ENCODE measurements around the gene AKAP13. TPM values are rescaled to one million over a fixed set of nuclear protein-coding genes. Genes with fewer than 3 reads are reported as not detected.
A peak's percentile ranks its signal among the peaks of the same experiment; 100 is the strongest.

AKAP13 gene
- total RNA-seq, 1 experiment from 2014 or later, result 49.6 TPM

DNA sequence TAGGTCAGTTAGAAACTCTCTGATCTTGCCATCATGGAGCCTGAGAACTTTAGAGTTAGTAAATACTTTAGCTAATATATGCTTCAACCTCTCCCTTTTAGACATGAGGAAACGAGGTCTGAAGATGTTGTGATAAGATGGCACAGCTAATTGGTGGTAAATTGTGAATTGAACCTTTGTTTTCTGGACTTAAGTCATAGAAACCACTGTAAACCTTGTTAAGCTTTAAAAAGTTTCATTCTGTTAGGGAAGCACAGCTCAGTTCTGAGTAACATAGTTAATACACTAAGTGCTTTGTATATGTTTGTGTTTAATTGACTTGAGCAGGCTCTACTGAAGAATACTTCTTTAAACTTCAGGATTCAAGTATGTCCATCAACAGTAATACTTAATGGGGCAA lies 108.6 kb downstream of the AKAP13 start:
- Mint-ChIP-seq H3K4me3 (ENCODE audit: unreplicated experiment) (no peak overlapping the region), H3K9me3 (ENCODE audit: unreplicated experiment) (no peaks in the 10 kb centered on the region), H3K27me3 (ENCODE audit: insufficient read depth, unreplicated experiment) (no peaks in the 10 kb centered on the region), H3K36me3 (ENCODE audit: insufficient read depth, unreplicated experiment) (peaks cover 4% of the 10 kb centered on the region), H3K4me1 (ENCODE audit: low read depth, unreplicated experiment) (peaks cover 20% of the 10 kb centered on the region), H3K27ac (ENCODE audit: unreplicated experiment) (no peak overlapping the region)
- Histone ChIP-seq H3K4me3 (ENCODE audit: low read depth, low read length) (no peak overlapping the region), H3K9me3 (no peaks in the 10 kb centered on the region), H3K4me1 (peaks cover 3% of the 10 kb centered on the region; the same call in 1 of the 2 replicates), H3K27me3 (replicated peaks; ENCODE audit: control insufficient read depth, insufficient read depth, low read length) (no peaks in the 10 kb centered on the region), H3K36me3 (ENCODE audit: control insufficient read depth, insufficient read depth, low read length) (no peaks in the 10 kb centered on the region)
- TF ChIP-seq, protein P1, sequence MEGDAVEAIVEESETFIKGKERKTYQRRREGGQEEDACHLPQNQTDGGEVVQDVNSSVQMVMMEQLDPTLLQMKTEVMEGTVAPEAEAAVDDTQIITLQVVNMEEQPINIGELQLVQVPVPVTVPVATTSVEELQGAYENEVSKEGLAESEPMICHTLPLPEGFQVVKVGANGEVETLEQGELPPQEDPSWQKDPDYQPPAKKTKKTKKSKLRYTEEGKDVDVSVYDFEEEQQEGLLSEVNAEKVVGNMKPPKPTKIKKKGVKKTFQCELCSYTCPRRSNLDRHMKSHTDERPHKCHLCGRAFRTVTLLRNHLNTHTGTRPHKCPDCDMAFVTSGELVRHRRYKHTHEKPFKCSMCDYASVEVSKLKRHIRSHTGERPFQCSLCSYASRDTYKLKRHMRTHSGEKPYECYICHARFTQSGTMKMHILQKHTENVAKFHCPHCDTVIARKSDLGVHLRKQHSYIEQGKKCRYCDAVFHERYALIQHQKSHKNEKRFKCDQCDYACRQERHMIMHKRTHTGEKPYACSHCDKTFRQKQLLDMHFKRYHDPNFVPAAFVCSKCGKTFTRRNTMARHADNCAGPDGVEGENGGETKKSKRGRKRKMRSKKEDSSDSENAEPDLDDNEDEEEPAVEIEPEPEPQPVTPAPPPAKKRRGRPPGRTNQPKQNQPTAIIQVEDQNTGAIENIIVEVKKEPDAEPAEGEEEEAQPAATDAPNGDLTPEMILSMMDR (IDR thresholded peaks at IDR 0.05; ENCODE audit: insufficient read depth in 1 of 2, low read depth in 1 of 2, low read length in 1 of 2, severe bottlenecking in 1 of 2, unreplicated experiment in 1 of 2), result no peak
- POLR2A ChIA-PET, result no interaction called here
- intact Hi-C loops (cut with micrococcal nuclease; ENCODE audit: unreplicated experiment), result loop anchor here (5.0 kb wide), 1 partner anchor 218 kb away; no protein-coding TSS in a partner anchor
- no peak for DNase-seq
- BruUV-seq (replicated peaks), result no TSS peak
- CTCF ChIA-PET, result no interaction called here

DNA sequence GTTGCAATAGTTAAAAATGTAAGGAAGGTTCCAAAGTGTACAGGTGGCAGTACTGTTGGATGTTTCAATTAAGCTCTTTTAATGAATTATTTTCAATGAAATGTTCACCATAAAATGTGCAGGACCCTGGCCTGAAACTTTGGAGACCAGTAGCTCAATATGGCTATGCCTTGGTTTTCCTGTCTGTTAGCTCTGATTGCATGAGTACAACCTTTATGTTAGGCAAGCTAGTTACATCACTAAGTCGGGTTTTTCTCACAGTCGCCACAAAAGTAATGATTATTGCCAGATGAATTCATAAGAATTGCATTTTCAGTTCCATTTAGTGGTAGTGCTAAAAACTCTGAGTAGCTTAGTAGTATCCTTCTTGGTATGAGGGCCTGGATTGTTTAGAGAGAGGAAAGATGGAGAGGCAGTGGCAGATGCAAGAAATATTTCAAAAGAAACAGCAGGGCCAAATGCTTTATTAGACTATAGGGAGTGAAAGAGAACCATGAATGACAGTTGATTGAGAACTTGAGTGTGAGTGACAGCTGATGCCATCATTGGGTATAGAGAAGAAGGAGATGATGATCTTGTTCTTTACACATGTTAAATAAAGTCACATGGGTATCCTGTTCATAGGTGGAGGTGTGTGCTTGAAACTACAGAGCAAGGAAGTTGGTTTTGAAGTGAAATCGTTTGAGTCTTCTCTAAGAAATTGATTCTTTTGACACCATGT lies 109.5 kb downstream of the AKAP13 start:
- intact Hi-C loops (cut with micrococcal nuclease; ENCODE audit: unreplicated experiment), result loop anchor here (5.0 kb wide), 2 partner anchors 217 to 347 kb away; no protein-coding TSS in a partner anchor
- TF ChIP-seq, protein P1 (IDR thresholded peaks at IDR 0.05; ENCODE audit: insufficient read depth in 1 of 2, low read depth in 1 of 2, low read length in 1 of 2, severe bottlenecking in 1 of 2, unreplicated experiment in 1 of 2), result no peak
- Mint-ChIP-seq H3K4me3 (ENCODE audit: unreplicated experiment) (no peak overlapping the region), H3K27me3 (ENCODE audit: insufficient read depth, unreplicated experiment) (no peaks in the 10 kb centered on the region), H3K9me3 (ENCODE audit: unreplicated experiment) (no peaks in the 10 kb centered on the region), H3K36me3 (ENCODE audit: insufficient read depth, unreplicated experiment) (no peaks in the 10 kb centered on the region), H3K4me1 (ENCODE audit: low read depth, unreplicated experiment) (peaks cover 28% of the 10 kb centered on the region), H3K27ac (ENCODE audit: unreplicated experiment) (no peak overlapping the region)
- ChIA-PET CTCF (no interaction called here), POLR2A (no interaction called here)
- Histone ChIP-seq H3K36me3 (ENCODE audit: control insufficient read depth, insufficient read depth, low read length) (no peaks in the 10 kb centered on the region), H3K27me3 (replicated peaks; ENCODE audit: control insufficient read depth, insufficient read depth, low read length) (no peaks in the 10 kb centered on the region), H3K9me3 (no peaks in the 10 kb centered on the region), H3K4me3 (ENCODE audit: low read depth, low read length) (no peak overlapping the region), H3K4me1 (peaks cover 7% of the 10 kb centered on the region; the same call in 1 of the 2 replicates)
- DNase-seq, result no peak
- BruUV-seq (replicated peaks), result TSS peak; percentile 12

DNA sequence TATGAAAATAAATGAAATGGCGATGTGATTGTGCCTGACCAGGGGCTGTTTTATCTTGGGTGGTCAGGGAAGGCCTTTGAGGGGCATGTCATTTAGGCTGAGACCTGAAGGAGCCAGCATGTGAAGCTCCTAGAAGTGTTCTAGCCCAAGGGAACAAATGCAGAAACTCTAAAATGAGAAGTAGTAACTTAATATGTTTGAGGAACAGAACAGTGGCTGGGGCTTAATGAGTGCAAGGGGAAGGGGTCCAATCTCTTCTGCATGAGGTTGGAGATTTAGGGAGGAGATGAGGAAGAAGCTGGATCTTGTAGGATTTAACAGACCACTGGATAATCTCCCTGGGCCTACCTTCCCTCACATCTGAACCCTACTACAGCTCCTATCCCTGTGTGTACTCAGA lies 110.5 kb downstream of the AKAP13 start:
- ChIA-PET CTCF (interaction anchor here (0.6 kb wide), 1 partner anchor 194 kb away, joined by 3 read pairs; no protein-coding TSS in a partner anchor), POLR2A (no interaction called here)
- Mint-ChIP-seq H3K4me1 (ENCODE audit: low read depth, unreplicated experiment) (peaks cover 29% of the 10 kb centered on the region), H3K36me3 (ENCODE audit: insufficient read depth, unreplicated experiment) (no peaks in the 10 kb centered on the region), H3K27me3 (ENCODE audit: insufficient read depth, unreplicated experiment) (no peaks in the 10 kb centered on the region), H3K4me3 (ENCODE audit: unreplicated experiment) (no peak overlapping the region), H3K9me3 (ENCODE audit: unreplicated experiment) (no peaks in the 10 kb centered on the region), H3K27ac (ENCODE audit: unreplicated experiment) (no peak overlapping the region)
- no peak overlapping the region for H3K4me3 ChIP-seq (ENCODE audit: low read depth, low read length)
- H3K36me3 ChIP-seq (ENCODE audit: control insufficient read depth, insufficient read depth, low read length), result no peaks in the 10 kb centered on the region
- no peaks in the 10 kb centered on the region for H3K9me3 ChIP-seq
- H3K27me3 ChIP-seq (replicated peaks; ENCODE audit: control insufficient read depth, insufficient read depth, low read length), result no peaks in the 10 kb centered on the region
- TF ChIP-seq, protein P1 (IDR thresholded peaks at IDR 0.05; ENCODE audit: insufficient read depth in 1 of 2, low read depth in 1 of 2, low read length in 1 of 2, severe bottlenecking in 1 of 2, unreplicated experiment in 1 of 2), result no peak
- no TSS peak for BruUV-seq (replicated peaks)
- intact Hi-C loops (cut with micrococcal nuclease; ENCODE audit: unreplicated experiment), result loop anchor here (5.0 kb wide), 1 partner anchor 346 kb away; no protein-coding TSS in a partner anchor
- H3K4me1 ChIP-seq, result peaks cover 11% of the 10 kb centered on the region
- DNase-seq, result no peak
